ENCODE data around the gene SIK3. TPM values are rescaled to one million over a fixed set of nuclear protein-coding genes. Genes with fewer than 3 reads are reported as not detected.
A peak's percentile ranks its signal among the peaks of the same experiment; 100 is the strongest.

Gene SIK3
- total RNA-seq, 1 experiment from 2014 or later, result 31.4 TPM

GRCh38 chr11:116909245-116909644, 189.0 kb downstream of the SIK3 start:
- H3K4me1 ChIP-seq (ENCODE audit: insufficient read depth, low read length), result no peaks in the 10 kb centered on the region
- no peak overlapping the region for H3K14ac ChIP-seq (ENCODE audit: insufficient read depth, low read length)
- DNase-seq, result no peak
- no peak overlapping the region for H2BK5ac ChIP-seq (ENCODE audit: insufficient read length, low read length)
- H3K56ac ChIP-seq (ENCODE audit: insufficient read length, low read depth, low read length), result no peak overlapping the region
- H3K79me2 ChIP-seq (ENCODE audit: insufficient read depth, low read length), result no peaks in the 10 kb centered on the region
- no peak overlapping the region for H2AK5ac ChIP-seq (ENCODE audit: insufficient read length, low read length)
- no peak overlapping the region for H2BK15ac ChIP-seq (ENCODE audit: low read depth, low read length)
- no peaks in the 10 kb centered on the region for H3K27me3 Mint-ChIP-seq (ENCODE audit: low read depth)
- TF ChIP-seq CTCF (conservative IDR thresholded peaks at IDR 0.05), result no peak
- no peaks in the 10 kb centered on the region for H3K4me1 Mint-ChIP-seq
- H3K36me3 Mint-ChIP-seq (ENCODE audit: insufficient read depth in 1 of 3, low read depth in 3 of 3), result no peaks in the 10 kb centered on the region
- no peak overlapping the region for H3T11ph ChIP-seq (ENCODE audit: low read length)
- H3K23ac ChIP-seq (ENCODE audit: insufficient read length, low read depth, low read length), result no peak overlapping the region
- no peaks in the 10 kb centered on the region for H3K27me3 ChIP-seq (ENCODE audit: insufficient read depth, low read length)
- no peaks in the 10 kb centered on the region for H4K20me1 ChIP-seq (ENCODE audit: control insufficient read depth, insufficient read depth, insufficient read length)
- H2AFZ ChIP-seq (ENCODE audit: low read length), result no peak overlapping the region
- H3K18ac ChIP-seq (ENCODE audit: insufficient read length, low read depth, low read length), result no peak overlapping the region
- H3K79me1 ChIP-seq (ENCODE audit: insufficient read depth, low read depth, low read length, poor library complexity, severe bottlenecking), result no peaks in the 10 kb centered on the region
- no peak overlapping the region for H2BK20ac ChIP-seq (ENCODE audit: low read depth, low read length, poor library complexity, severe bottlenecking)
- no peak overlapping the region for H3K4ac ChIP-seq (ENCODE audit: low read depth, low read length)
- no peak overlapping the region for H2BK120ac ChIP-seq (ENCODE audit: low read depth, low read length, poor library complexity, severe bottlenecking)
- H2BK12ac ChIP-seq (ENCODE audit: insufficient read length, low read depth, low read length), result no peak overlapping the region
- WGBS (ENCODE audit: extremely low coverage, insufficient read length, low lambda C conversion rate), result no CpG with 5 or more reads among the region's 1 CpG
- no peak overlapping the region for H4K5ac ChIP-seq (ENCODE audit: insufficient read length, low read depth, low read length)
- H3K27ac Mint-ChIP-seq, result peak overlapping the region in 1 of 3 experiments; percentile 62; a peak in 1 of 7 replicates
- no peak overlapping the region for H3K27ac ChIP-seq (ENCODE audit: insufficient read length, low read depth, low read length)
- H3K4me3 Mint-ChIP-seq, result no peak overlapping the region
- no peak overlapping the region for H4K91ac ChIP-seq (ENCODE audit: insufficient read length, low read depth, low read length)
- H3K9me3 Mint-ChIP-seq, result no peaks in the 10 kb centered on the region
- H4K8ac ChIP-seq (replicated peaks; ENCODE audit: insufficient read length, low read depth, low read length), result no peak overlapping the region
- no peak overlapping the region for H3K4me2 ChIP-seq (ENCODE audit: insufficient read depth, insufficient read length, low read length)
- no peak overlapping the region for H3K9ac ChIP-seq (ENCODE audit: extremely low read depth, insufficient read length, low read length)
- H3K23me2 ChIP-seq (ENCODE audit: insufficient read length, low read depth, low read length, poor library complexity, severe bottlenecking), result no peaks in the 10 kb centered on the region
- H3K9me3 ChIP-seq (ENCODE audit: control insufficient read depth, low read depth, low read length), result no peaks in the 10 kb centered on the region
